GM12891 (cell line): Measurements from ENCODE around the gene ACTR6.

ENCODE experiments used
- POLR2A ChIP-seq: IDR thresholded peaks from 2 replicates; pipeline ENCODE4 v1.6.1; 2011; ENCODE audit warnings: low read depth, low read length, control low read depth
- TAF1 ChIP-seq: IDR thresholded peaks from 2 replicates; pipeline ENCODE4 v1.6.1; 2011; ENCODE audit warnings: low read depth, low read length, control low read depth

GRCh38 chr12:100163416-100164152, 37.0 kb upstream of the ACTR6 start:
- TF ChIP-seq POLR2A (no peak), TAF1 (no peak)
